ENCODE data around the gene ZNF185. TPM values are rescaled to one million over a fixed set of nuclear protein-coding genes. Genes with fewer than 3 reads are reported as not detected.
A peak's percentile ranks its signal among the peaks of the same experiment; 100 is the strongest.

The ZNF185 gene
- total and polyA plus RNA-seq, 3 experiments from 2014 or later = 0.82 to 2.3 (median 0.96) TPM

DNA sequence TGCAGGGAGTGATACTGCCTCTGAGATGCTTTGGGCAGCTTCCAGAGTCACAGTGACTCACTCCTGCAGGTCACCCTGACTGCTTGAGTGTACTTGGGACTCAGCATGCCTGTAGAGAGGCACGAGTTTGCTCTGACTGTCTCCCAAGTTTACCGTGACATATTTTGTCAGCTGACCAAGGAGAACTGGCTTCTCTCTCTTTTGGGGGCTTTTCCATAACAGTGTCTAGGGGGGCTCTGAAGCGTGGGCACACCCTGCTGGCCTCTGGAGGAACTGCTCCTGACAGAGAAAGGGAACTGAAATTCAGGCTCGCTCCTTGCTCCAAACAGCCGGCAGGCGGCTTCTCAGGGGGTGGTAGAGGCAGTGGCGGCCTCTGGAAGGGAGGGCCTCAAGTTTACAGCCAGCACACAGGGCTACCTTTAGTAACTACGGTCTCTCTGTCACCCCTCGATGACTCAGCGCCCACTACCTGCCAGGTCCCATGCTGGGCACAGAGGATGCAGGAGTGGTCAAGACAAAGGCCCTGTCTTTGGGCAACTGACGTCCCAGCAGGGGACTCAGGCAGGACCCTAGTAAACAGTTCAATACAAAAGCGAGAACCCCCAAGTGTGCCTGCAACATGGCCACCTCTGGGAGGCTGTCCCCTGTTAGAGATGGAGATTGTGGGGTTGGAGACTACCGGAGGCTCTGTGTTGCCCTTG, 17.8 kb downstream of the ZNF185 start:
- H3K9me3 ChIP-seq (ENCODE audit: low read length) = no peaks in the 10 kb centered on the region
- no peaks in the 10 kb centered on the region for H3K36me3 ChIP-seq (ENCODE audit: insufficient read depth, low read length)
- Mint-ChIP-seq H3K36me3 (no peaks in the 10 kb centered on the region), H3K4me3 (no peak overlapping the region), H3K27ac (no peak overlapping the region), H3K27me3 (peaks cover 0 to 7% of the 10 kb centered on the region in 2 donors), H3K9me3 (no peaks in the 10 kb centered on the region), H3K4me1 (no peaks in the 10 kb centered on the region)
- ChIA-PET CTCF (interaction anchor here (1.1 kb wide), 1 partner anchor 10 kb away, joined by 3 read pairs; no protein-coding TSS in a partner anchor), POLR2A (no interaction called here)
- no peak overlapping the region for H3K27ac ChIP-seq (ENCODE audit: low read depth, low read length)
- H3K27me3 ChIP-seq (ENCODE audit: insufficient read depth, low read length, poor library complexity, severe bottlenecking) = no peaks in the 10 kb centered on the region
- peak in 1 of 5 donors; percentile 14 for DNase-seq
- no peak overlapping the region for H3K4me3 ChIP-seq (ENCODE audit: low read length)
- no peaks in the 10 kb centered on the region for H3K4me1 ChIP-seq (ENCODE audit: insufficient read depth, low read length)

DNA sequence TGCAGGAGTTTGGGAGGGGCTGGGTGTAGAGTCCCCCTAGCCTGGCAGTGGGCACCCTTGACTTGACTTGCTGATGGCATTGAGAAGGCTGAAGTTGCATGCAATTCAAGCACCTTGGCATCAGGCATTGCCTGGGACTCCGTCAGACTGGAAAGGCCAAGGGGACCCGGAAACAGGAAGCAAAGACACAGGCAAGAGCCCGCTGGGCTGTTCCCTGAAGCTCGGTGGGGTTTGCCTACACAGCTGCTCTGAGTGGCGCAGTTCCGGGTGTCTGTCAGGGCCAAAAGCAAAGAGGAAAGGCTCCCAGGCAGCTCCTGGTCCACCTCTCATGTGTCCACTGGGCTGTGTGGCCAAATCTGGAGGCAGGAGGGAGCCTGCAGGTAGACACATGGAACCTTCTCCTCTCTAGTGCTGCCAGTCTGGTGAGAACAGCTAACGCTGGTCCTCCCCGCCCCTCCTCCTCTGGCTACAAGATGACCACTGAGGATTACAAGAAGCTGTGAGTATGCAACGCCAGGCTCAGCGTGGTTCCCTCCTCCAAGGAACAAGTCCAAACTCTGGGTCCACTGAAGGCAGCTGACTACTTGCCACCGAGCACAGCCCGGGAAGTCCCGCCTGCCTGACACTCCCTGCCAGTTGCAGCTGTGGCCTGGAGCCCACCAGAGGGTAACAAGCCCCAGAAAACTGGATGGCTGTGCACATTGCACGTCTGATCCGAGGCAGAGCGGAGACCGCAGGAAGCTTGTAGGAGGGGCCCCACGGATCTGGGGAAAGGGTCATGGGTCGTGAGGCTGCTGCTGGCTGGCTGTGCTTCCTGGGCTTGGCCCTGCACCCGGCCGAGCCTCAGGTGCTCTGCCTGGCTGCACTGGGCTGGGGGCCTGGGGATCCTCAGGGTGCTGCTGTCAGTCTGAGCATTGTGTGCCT, 20.1 kb downstream of the ZNF185 start:
- Histone ChIP-seq H3K4me1 (ENCODE audit: insufficient read depth, low read length) (no peaks in the 10 kb centered on the region), H3K27me3 (ENCODE audit: insufficient read depth, low read length, poor library complexity, severe bottlenecking) (no peaks in the 10 kb centered on the region), H3K9me3 (ENCODE audit: low read length) (no peaks in the 10 kb centered on the region), H3K27ac (ENCODE audit: low read depth, low read length) (no peak overlapping the region), H3K4me3 (ENCODE audit: low read length) (no peak overlapping the region), H3K36me3 (ENCODE audit: insufficient read depth, low read length) (no peaks in the 10 kb centered on the region)
- peak overlapping the region in 1 of 8 donors; percentile 81 for H3K27ac Mint-ChIP-seq
- peaks cover 0 to 4% (median 2%) of the 10 kb centered on the region in 3 donors for H3K4me1 Mint-ChIP-seq
- DNase-seq = no peak
- ChIA-PET CTCF (no interaction called here), POLR2A (no interaction called here)
- H3K27me3 Mint-ChIP-seq = peaks cover 0 to 7% of the 10 kb centered on the region in 2 donors
- H3K9me3 Mint-ChIP-seq = no peaks in the 10 kb centered on the region
- no peak overlapping the region for H3K4me3 Mint-ChIP-seq
- no peaks in the 10 kb centered on the region for H3K36me3 Mint-ChIP-seq

GRCh38 chrX:152918707-152919106, 20.8 kb downstream of the ZNF185 start:
- Histone ChIP-seq H3K27ac (ENCODE audit: low read depth, low read length) (no peak overlapping the region), H3K9me3 (ENCODE audit: low read length) (no peaks in the 10 kb centered on the region), H3K4me1 (ENCODE audit: insufficient read depth, low read length) (no peaks in the 10 kb centered on the region), H3K27me3 (ENCODE audit: insufficient read depth, low read length, poor library complexity, severe bottlenecking) (no peaks in the 10 kb centered on the region), H3K4me3 (ENCODE audit: low read length) (no peak overlapping the region), H3K36me3 (ENCODE audit: insufficient read depth, low read length) (no peaks in the 10 kb centered on the region)
- peaks cover 0 to 7% of the 10 kb centered on the region in 2 donors for H3K27me3 Mint-ChIP-seq
- no peak overlapping the region for H3K27ac Mint-ChIP-seq
- no peaks in the 10 kb centered on the region for H3K36me3 Mint-ChIP-seq
- no peak overlapping the region for H3K4me3 Mint-ChIP-seq
- no peaks in the 10 kb centered on the region for H3K9me3 Mint-ChIP-seq
- no peak for DNase-seq
- H3K4me1 Mint-ChIP-seq = peaks cover 0 to 9% (median 2%) of the 10 kb centered on the region in 3 donors
- ChIA-PET CTCF (no interaction called here), POLR2A (no interaction called here)

DNA sequence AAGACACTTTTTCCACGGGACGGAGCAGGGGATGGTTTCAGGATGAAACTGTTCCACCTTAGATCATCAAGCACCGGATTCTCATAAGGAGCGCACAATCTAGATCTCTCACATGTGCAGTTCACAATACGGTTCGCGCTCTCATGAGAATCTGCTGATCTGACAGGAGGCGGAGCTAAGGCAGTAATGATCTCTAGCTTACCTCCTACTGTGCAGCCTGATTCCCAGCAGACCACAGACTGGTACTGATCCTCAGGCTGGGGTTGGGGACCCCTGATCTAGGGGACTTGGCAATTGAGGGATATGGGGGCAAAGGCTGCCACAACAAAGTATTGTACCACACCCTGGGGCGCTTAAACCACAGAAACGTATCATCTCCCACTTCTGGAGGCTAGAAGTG, 25.7 kb downstream of the ZNF185 start:
- H3K9me3 ChIP-seq (ENCODE audit: low read length) = no peaks in the 10 kb centered on the region
- no peaks in the 10 kb centered on the region for H3K27me3 ChIP-seq (ENCODE audit: insufficient read depth, low read length, poor library complexity, severe bottlenecking)
- no peak for DNase-seq
- H3K27ac ChIP-seq (ENCODE audit: low read depth, low read length) = no peak overlapping the region
- no peaks in the 10 kb centered on the region for H3K9me3 Mint-ChIP-seq
- no peaks in the 10 kb centered on the region for H3K4me1 ChIP-seq (ENCODE audit: insufficient read depth, low read length)
- peak overlapping the region in 1 of 8 donors; percentile 65 for H3K27ac Mint-ChIP-seq
- peaks cover 0 to 13% (median 2%) of the 10 kb centered on the region in 3 donors for H3K4me1 Mint-ChIP-seq
- H3K27me3 Mint-ChIP-seq = peaks cover 0 to 6% of the 10 kb centered on the region in 2 donors
- ChIA-PET CTCF (no interaction called here), POLR2A (no interaction called here)
- H3K36me3 ChIP-seq (ENCODE audit: insufficient read depth, low read length) = no peaks in the 10 kb centered on the region
- H3K36me3 Mint-ChIP-seq = no peaks in the 10 kb centered on the region
- no peak overlapping the region for H3K4me3 ChIP-seq (ENCODE audit: low read length)
- H3K4me3 Mint-ChIP-seq = no peak overlapping the region

DNA sequence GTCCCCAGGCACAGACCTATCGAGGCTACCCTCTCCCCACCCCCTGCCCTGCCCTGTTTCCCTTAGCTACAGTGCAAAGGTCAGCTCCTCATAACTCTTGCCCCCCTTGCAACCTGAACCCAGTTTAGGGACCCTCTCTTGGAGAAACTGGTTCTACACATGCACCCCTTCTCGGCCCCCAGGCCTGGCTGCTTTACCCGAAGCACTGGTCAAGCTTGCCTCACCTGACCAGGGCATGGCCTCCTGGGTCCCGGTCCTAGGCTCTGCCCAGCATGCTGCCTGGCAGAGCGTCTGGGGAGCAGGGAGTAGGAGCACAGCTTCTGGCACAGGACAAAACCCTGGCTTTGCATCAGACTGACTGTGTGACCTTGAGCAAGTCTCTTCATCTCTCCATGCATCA, 28.0 kb downstream of the ZNF185 start:
- CTCF ChIA-PET = interaction anchor here (1.2 to 1.7 kb wide), 3 partner anchors 9 to 16 kb away, joined by 3 to 6 read pairs (median 3); no protein-coding TSS in a partner anchor

GRCh38 chrX:152926279-152926678, 28.4 kb downstream of the ZNF185 start:
- ChIA-PET POLR2A (no interaction called here), CTCF (interaction anchor here (1.2 to 1.7 kb wide), 3 partner anchors 10 to 15 kb away, joined by 3 to 6 read pairs (median 3); no protein-coding TSS in a partner anchor)
- H3K4me1 ChIP-seq (ENCODE audit: insufficient read depth, low read length) = no peaks in the 10 kb centered on the region
- H3K27me3 ChIP-seq (ENCODE audit: insufficient read depth, low read length, poor library complexity, severe bottlenecking) = no peaks in the 10 kb centered on the region
- H3K36me3 ChIP-seq (ENCODE audit: insufficient read depth, low read length) = no peaks in the 10 kb centered on the region
- H3K4me3 ChIP-seq (ENCODE audit: low read length) = no peak overlapping the region
- no peaks in the 10 kb centered on the region for H3K36me3 Mint-ChIP-seq
- peak overlapping the region in 1 of 8 donors; percentile 37 for H3K27ac Mint-ChIP-seq
- peaks cover 0 to 9% (median 0%) of the 10 kb centered on the region in 3 donors for H3K4me1 Mint-ChIP-seq
- H3K27me3 Mint-ChIP-seq = peaks cover 0 to 14% of the 10 kb centered on the region in 2 donors
- H3K4me3 Mint-ChIP-seq = no peak overlapping the region
- no peak overlapping the region for H3K27ac ChIP-seq (ENCODE audit: low read depth, low read length)
- H3K9me3 Mint-ChIP-seq = no peaks in the 10 kb centered on the region
- DNase-seq = peak in 3 of 5 donors; percentile 1 to 57 (median 31)
- H3K9me3 ChIP-seq (ENCODE audit: low read length) = no peaks in the 10 kb centered on the region

More for the DNA sequence above, 28.0 kb downstream of the ZNF185 start:
- POLR2A ChIA-PET = no interaction called here
- H3K4me1 Mint-ChIP-seq = peaks cover 0 to 13% (median 2%) of the 10 kb centered on the region in 3 donors
- DNase-seq = no peak
- H3K27me3 Mint-ChIP-seq = peaks cover 0 to 14% of the 10 kb centered on the region in 2 donors
- no peak overlapping the region for H3K27ac Mint-ChIP-seq
- Histone ChIP-seq H3K9me3 (ENCODE audit: low read length) (no peaks in the 10 kb centered on the region), H3K36me3 (ENCODE audit: insufficient read depth, low read length) (no peaks in the 10 kb centered on the region), H3K27me3 (ENCODE audit: insufficient read depth, low read length, poor library complexity, severe bottlenecking) (no peaks in the 10 kb centered on the region), H3K27ac (ENCODE audit: low read depth, low read length) (no peak overlapping the region), H3K4me1 (ENCODE audit: insufficient read depth, low read length) (no peaks in the 10 kb centered on the region), H3K4me3 (ENCODE audit: low read length) (no peak overlapping the region)
- H3K4me3 Mint-ChIP-seq = no peak overlapping the region
- no peaks in the 10 kb centered on the region for H3K9me3 Mint-ChIP-seq
- no peaks in the 10 kb centered on the region for H3K36me3 Mint-ChIP-seq

GRCh38 chrX:152926923-152927322, 29.1 kb downstream of the ZNF185 start:
- no peaks in the 10 kb centered on the region for H3K9me3 Mint-ChIP-seq
- ChIA-PET POLR2A (no interaction called here), CTCF (interaction anchor here (1.7 kb wide), 1 partner anchor 12 kb away, joined by 3 read pairs; no protein-coding TSS in a partner anchor)
- H3K27ac ChIP-seq (ENCODE audit: low read depth, low read length) = no peak overlapping the region
- peaks cover 0 to 9% (median 0%) of the 10 kb centered on the region in 3 donors for H3K4me1 Mint-ChIP-seq
- H3K4me3 Mint-ChIP-seq = no peak overlapping the region
- no peaks in the 10 kb centered on the region for H3K36me3 ChIP-seq (ENCODE audit: insufficient read depth, low read length)
- no peak for DNase-seq
- peaks cover 0 to 14% of the 10 kb centered on the region in 2 donors for H3K27me3 Mint-ChIP-seq
- no peaks in the 10 kb centered on the region for H3K9me3 ChIP-seq (ENCODE audit: low read length)
- no peak overlapping the region for H3K4me3 ChIP-seq (ENCODE audit: low read length)
- no peaks in the 10 kb centered on the region for H3K4me1 ChIP-seq (ENCODE audit: insufficient read depth, low read length)
- no peaks in the 10 kb centered on the region for H3K36me3 Mint-ChIP-seq
- H3K27me3 ChIP-seq (ENCODE audit: insufficient read depth, low read length, poor library complexity, severe bottlenecking) = no peaks in the 10 kb centered on the region
- H3K27ac Mint-ChIP-seq = peak overlapping the region in 1 of 8 donors; percentile 79

Data from CD8-positive, alpha-beta memory T cell (primary cell).